Gastroesophageal sphincter (tissue), 4 donors: ENCODE results near the gene FAM20A. TPM values are rescaled to one million over a fixed set of nuclear protein-coding genes. Genes with fewer than 3 reads are reported as not detected.

Experiments
- ATAC-seq: fragments of 150-250 bp; one replicate; pipeline ENCODE4 v1.9.1; 2016; ENCODE audit warnings: mild to moderate bottlenecking, moderate library complexity
- H3K27ac ChIP-seq, 4 donors: fragments of 200-600 bp; sonication (generic) in 3 of 4; 1 replicate in 3 of 4; 2 replicates in 1 of 4; pipeline ENCODE4 v1.5.1; 2016 to 2019
- H3K27me3 ChIP-seq: fragments of 200-600 bp; sonication (generic); one replicate; pipeline ENCODE4 v1.5.1; 2019
- H3K36me3 ChIP-seq, 2 donors: fragments of 200-600 bp; sonication (generic); one replicate each; pipeline ENCODE4 v1.5.1; 2019; ENCODE audit warnings: control low read depth in 1 of 2
- H3K4me1 ChIP-seq, 3 donors: fragments of 200-600 bp; sonication (generic); 1 replicate in 2 of 3; 2 replicates in 1 of 3; pipeline ENCODE4 v1.5.1; 2016 to 2019; ENCODE audit warnings: control low read depth in 2 of 3
- H3K4me3 ChIP-seq, 2 donors: fragments of 200-600 bp; sonication (generic); one replicate each; pipeline ENCODE4 v1.5.1; 2019; ENCODE audit warnings: mild to moderate bottlenecking in 1 of 2, moderate library complexity in 1 of 2
- H3K9me3 ChIP-seq, 3 donors: fragments of 200-600 bp; sonication (generic); one replicate each; pipeline ENCODE4 v1.5.1; 2017 to 2019; ENCODE audit warnings: control low read depth in 2 of 3
- CTCF ChIP-seq, 4 experiments: fragments of 200-600 bp in 2 of 4; fragments of 450-650 bp in 2 of 4; sonication (generic) in 1 of 4; IDR thresholded peaks; one replicate each; pipeline ENCODE4 v1.5.1; 2017 to 2019; ENCODE audit warnings: antibody characterized with exemption in 4 of 4, mild to moderate bottlenecking in 2 of 4, moderate library complexity in 2 of 4
- EP300 ChIP-seq: sonication (generic); formaldehyde crosslinking; IDR thresholded peaks from one replicate; pipeline ENCODE4 v1.6.1; 2017; ENCODE audit warnings: antibody characterized with exemption, mild to moderate bottlenecking
- POLR2A ChIP-seq, 2 donors: fragments of 450-650 bp; IDR thresholded peaks; one replicate each; pipeline ENCODE4 v1.6.1; 2017; ENCODE audit warnings: antibody characterized with exemption in 2 of 2, mild to moderate bottlenecking in 2 of 2, moderate library complexity in 1 of 2
- POLR2AphosphoS5 ChIP-seq: sonication (generic); formaldehyde crosslinking; IDR thresholded peaks from one replicate; pipeline ENCODE4 v1.6.1; 2017; ENCODE audit warnings: antibody characterized with exemption
- WGBS, 2 donors: methylation state at CpG; one replicate each; pipeline ENCODE4 v1.1.5; 2018; ENCODE audit warnings: low coverage in 1 of 2; 5-methylcytosine and 5-hydroxymethylcytosine counted together
- total RNA-seq, 4 donors: library from RNA; depleted of rRNA; stranded (reverse); fragments of >200 nt; gene quantifications; one replicate each; pipeline ENCODE4 v1.1.0, GENCODE V29; 2016

Gene FAM20A
- total RNA-seq, 4 donors from 2014 or later, result 1.4 to 13.7 (median 2.9) TPM

- ATAC-seq, result no peak
- Histone ChIP-seq H3K27me3 (peaks cover 29% of the 10 kb centered on the region), H3K9me3 (no peaks in the 10 kb centered on the region), H3K27ac (no peak overlapping the region), H3K4me3 (no peak overlapping the region), H3K36me3 (no peaks in the 10 kb centered on the region), H3K4me1 (peaks cover 0 to 20% (median 0%) of the 10 kb centered on the region in 3 donors)
- 78 to 89% methylated on average over 2 of the region's 2 CpGs for WGBS, 2 donors
- TF ChIP-seq CTCF (IDR thresholded peaks at IDR 0.05) (no peak), POLR2AphosphoS5 (no peak), POLR2A (IDR thresholded peaks at IDR 0.05) (no peak), EP300 (no peak)
Observed at GRCh38 chr17:68594552-68594951, 6.6 kb downstream of the FAM20A start.

DNA sequence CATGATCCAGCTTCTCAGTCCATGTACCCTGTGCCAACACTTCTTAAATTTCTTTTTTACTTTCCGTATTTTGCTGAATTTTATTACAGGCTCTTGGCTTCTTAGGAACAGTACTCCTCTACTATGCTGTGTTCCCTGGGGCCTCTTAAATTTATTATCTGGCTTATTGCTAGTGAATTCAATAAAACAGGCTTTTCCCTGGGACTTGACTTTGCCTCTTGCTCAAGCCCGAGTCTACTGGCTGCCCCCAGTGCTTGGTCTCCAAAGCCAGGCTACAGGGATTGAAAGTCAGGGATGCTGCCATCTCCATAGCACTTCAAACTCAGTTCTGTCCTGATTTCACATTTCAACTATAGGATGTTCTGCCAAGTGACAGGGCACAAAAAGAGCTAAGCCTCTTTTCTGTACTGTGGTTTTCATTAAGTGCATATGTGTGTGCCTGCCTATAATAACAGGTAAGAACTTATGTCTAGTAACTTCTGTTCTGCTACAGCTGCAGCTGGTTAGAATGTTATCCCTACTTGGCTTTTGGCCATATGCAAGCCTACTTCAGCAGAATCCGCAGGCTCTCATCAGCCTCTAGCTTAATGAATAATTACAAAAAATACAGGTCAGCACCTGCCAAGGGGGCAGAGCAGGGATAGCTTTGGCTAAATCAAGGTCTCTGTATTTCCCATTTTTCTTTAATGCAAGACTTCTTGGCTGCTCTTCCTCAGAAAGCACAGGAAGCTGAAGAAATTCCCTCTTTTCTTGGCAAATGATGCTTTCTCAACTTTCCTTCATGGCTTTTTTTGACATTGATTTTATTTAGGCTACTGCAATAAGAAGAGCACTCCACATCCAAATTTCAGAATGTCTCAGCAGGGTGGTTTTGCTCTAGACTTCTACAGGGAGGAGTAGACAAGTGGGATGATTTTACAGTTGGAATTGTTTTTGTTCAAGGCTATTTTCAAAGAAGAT is 8.2 kb downstream of the FAM20A start:
- H3K4me3 ChIP-seq, result no peak overlapping the region
- H3K27ac ChIP-seq, result peak overlapping the region in 1 of 4 donors; percentile 2
- peaks cover 19% of the 10 kb centered on the region for H3K27me3 ChIP-seq
- peaks cover 0 to 12% (median 0%) of the 10 kb centered on the region in 3 donors for H3K9me3 ChIP-seq
- TF ChIP-seq CTCF (IDR thresholded peaks at IDR 0.05) (no peak), POLR2AphosphoS5 (no peak), POLR2A (IDR thresholded peaks at IDR 0.05) (no peak), EP300 (no peak)
- WGBS, 2 donors, result 31 to 41% methylated on average over 2 of the region's 3 CpGs
- H3K4me1 ChIP-seq, result peaks cover 0 to 16% (median 0%) of the 10 kb centered on the region in 3 donors
- no peaks in the 10 kb centered on the region for H3K36me3 ChIP-seq
- peak; percentile 28 for ATAC-seq

- 59 to 75% methylated on average over 1 to 2 of the region's 2 CpGs for WGBS, 2 donors
- peaks cover 0 to 12% (median 0%) of the 10 kb centered on the region in 3 donors for H3K9me3 ChIP-seq
- ATAC-seq, result no peak
- H3K27me3 ChIP-seq, result peaks cover 11% of the 10 kb centered on the region
- TF ChIP-seq CTCF (IDR thresholded peaks at IDR 0.05) (no peak), POLR2AphosphoS5 (no peak), POLR2A (IDR thresholded peaks at IDR 0.05) (no peak), EP300 (no peak)
- H3K27ac ChIP-seq, result no peak overlapping the region
- H3K4me1 ChIP-seq, result peaks cover 0 to 16% (median 0%) of the 10 kb centered on the region in 3 donors
- no peaks in the 10 kb centered on the region for H3K36me3 ChIP-seq
- no peak overlapping the region for H3K4me3 ChIP-seq
Observed at GRCh38 chr17:68592009-68592408, 9.2 kb downstream of the FAM20A start.

DNA sequence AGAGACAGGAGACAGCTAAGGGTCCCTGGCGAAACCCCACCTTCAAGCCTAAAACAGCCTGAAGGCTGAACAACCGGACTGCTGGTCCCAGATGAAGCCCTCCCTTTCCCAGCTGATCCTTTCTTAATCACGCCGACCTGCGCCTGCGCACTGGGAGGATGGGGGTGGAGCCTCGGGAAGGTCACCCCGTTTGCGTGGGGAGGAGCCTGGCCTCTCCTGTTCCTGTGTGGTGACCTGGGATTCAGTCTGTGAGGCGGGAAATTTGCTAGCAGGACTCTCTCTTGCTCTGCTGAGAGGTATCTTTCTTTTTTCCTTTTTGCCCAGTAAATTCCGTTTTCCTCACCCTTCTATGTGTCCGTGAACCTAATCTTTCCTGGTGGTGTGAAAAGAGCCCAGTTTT is 9.6 kb downstream of the FAM20A start:
- Histone ChIP-seq H3K9me3 (peaks cover 0 to 12% (median 0%) of the 10 kb centered on the region in 3 donors), H3K36me3 (no peaks in the 10 kb centered on the region), H3K27me3 (peaks cover 15% of the 10 kb centered on the region), H3K27ac (no peak overlapping the region), H3K4me3 (no peak overlapping the region), H3K4me1 (peaks cover 0 to 16% (median 0%) of the 10 kb centered on the region in 3 donors)
- ATAC-seq, result no peak
- WGBS, 2 donors, result 65 to 86% methylated on average over 2 to 12 of the region's 12 CpGs
- TF ChIP-seq CTCF (IDR thresholded peaks at IDR 0.05), result no peak
- no peak for TF ChIP-seq POLR2AphosphoS5
- no peak for TF ChIP-seq POLR2A (IDR thresholded peaks at IDR 0.05)
- TF ChIP-seq EP300, result no peak
